Neural progenitor cell (in vitro differentiated cells): ENCODE results near the gene GCFC2. TPM values are rescaled to one million over a fixed set of nuclear protein-coding genes. Genes with fewer than 3 reads are reported as not detected.
"Not testable (repeated sequence)": the region's sequence is repeated elsewhere in the genome, so short reads cannot be mapped to it uniquely, and the experiment has no call there.

Source experiments
- DNase-seq: peaks from one replicate; pipeline ENCODE4 v3.0.0-alpha.2; 2016; ENCODE audit warnings: low spot score
- H2AFZ ChIP-seq: fragments of 200-600 bp; sonication (generic); replicated peaks from 2 replicates; pipeline ENCODE4 v1.6.1; 2016; ENCODE audit warnings: antibody characterized with exemption
- H3F3A ChIP-seq: fragments of 200-600 bp; sonication (generic); 2 replicates; pipeline ENCODE4 v1.6.1; 2016; ENCODE audit warnings: antibody characterized with exemption, low read depth
- H3K27ac ChIP-seq: fragments of 200-600 bp; sonication (generic); 2 replicates; pipeline ENCODE4 v1.5.1; 2016; ENCODE audit warnings: mild to moderate bottlenecking
- H3K27me3 ChIP-seq: fragments of 200-600 bp; sonication (generic); 2 replicates; pipeline ENCODE4 v1.6.1; 2016; ENCODE audit warnings: mild to moderate bottlenecking, moderate library complexity
- H3K36me3 ChIP-seq: fragments of 200-600 bp; sonication (generic); 2 replicates; pipeline ENCODE4 v1.5.1; 2016
- H3K4me1 ChIP-seq: fragments of 200-600 bp; sonication (generic); 2 replicates; pipeline ENCODE4 v1.6.1; 2016; ENCODE audit warnings: mixed run types
- H3K4me2 ChIP-seq: fragments of 200-600 bp; sonication (generic); 2 replicates; pipeline ENCODE4 v1.6.1; 2016
- H3K4me3 ChIP-seq: fragments of 200-600 bp; sonication (generic); 2 replicates; pipeline ENCODE4 v1.5.1; 2016
- H3K79me2 ChIP-seq: fragments of 200-600 bp; sonication (generic); 2 replicates; pipeline ENCODE4 v1.6.1; 2016; ENCODE audit warnings: low read depth
- H3K9ac ChIP-seq: fragments of 200-600 bp; sonication (generic); 2 replicates; pipeline ENCODE4 v1.6.1; 2016
- H3K9me3 ChIP-seq: fragments of 200-600 bp; sonication (generic); 2 replicates; pipeline ENCODE4 v1.5.1; 2016; ENCODE audit warnings: low read depth
- H4K20me1 ChIP-seq: fragments of 200-600 bp; sonication (generic); 2 replicates; pipeline ENCODE4 v1.6.1; 2016; ENCODE audit warnings: low read depth
- H3K27ac Mint-ChIP-seq: 3 replicates; pipeline ENCODE4 v1.8.0; 2021; ENCODE audit warnings: mixed read lengths
- H3K27me3 Mint-ChIP-seq: 2 replicates; pipeline ENCODE4 v1.8.0; 2022; ENCODE audit warnings: low read depth, mild to moderate bottlenecking, inconsistent platforms, moderate library complexity, mixed read lengths; ENCODE audit not compliant: insufficient read depth
- H3K36me3 Mint-ChIP-seq: 3 replicates; pipeline ENCODE4 v1.8.0; 2021; ENCODE audit warnings: mixed read lengths
- H3K4me1 Mint-ChIP-seq: 3 replicates; pipeline ENCODE4 v1.8.0; 2021; ENCODE audit warnings: mixed read lengths
- H3K4me3 Mint-ChIP-seq: 3 replicates; pipeline ENCODE4 v1.8.0; 2021; ENCODE audit warnings: mild to moderate bottlenecking, moderate library complexity, mixed read lengths
- H3K9me3 Mint-ChIP-seq: 3 replicates; pipeline ENCODE4 v1.8.0; 2020; ENCODE audit warnings: mixed read lengths
- EZH2 ChIP-seq: fragments of 200-600 bp; sonication (generic); IDR thresholded peaks from 2 replicates; pipeline ENCODE4 v1.6.1; 2017; ENCODE audit warnings: antibody characterized with exemption, mild to moderate bottlenecking, moderate library complexity
- EZH2phosphoT487 ChIP-seq: fragments of 200-600 bp; sonication (generic); IDR thresholded peaks from 2 replicates; pipeline ENCODE4 v1.6.1; 2017; ENCODE audit warnings: antibody characterized with exemption
- total RNA-seq: library from RNA; depleted of rRNA; stranded (reverse); fragments of >200 nt; gene quantifications from 2 replicates; pipeline ENCODE4 v1.2.3, GENCODE V29; 2015; ENCODE audit warnings: low replicate concordance
- TF ChIP-seq, protein P1 (sequence below): fragments of 200-600 bp; sonication (generic); IDR thresholded peaks from 2 replicates; pipeline ENCODE4 v1.5.1; 2017; ENCODE audit warnings: antibody characterized with exemption, mild to moderate bottlenecking

GCFC2 gene
- total RNA-seq, 1 donor from 2014 or later = 58.4 TPM

DNA sequence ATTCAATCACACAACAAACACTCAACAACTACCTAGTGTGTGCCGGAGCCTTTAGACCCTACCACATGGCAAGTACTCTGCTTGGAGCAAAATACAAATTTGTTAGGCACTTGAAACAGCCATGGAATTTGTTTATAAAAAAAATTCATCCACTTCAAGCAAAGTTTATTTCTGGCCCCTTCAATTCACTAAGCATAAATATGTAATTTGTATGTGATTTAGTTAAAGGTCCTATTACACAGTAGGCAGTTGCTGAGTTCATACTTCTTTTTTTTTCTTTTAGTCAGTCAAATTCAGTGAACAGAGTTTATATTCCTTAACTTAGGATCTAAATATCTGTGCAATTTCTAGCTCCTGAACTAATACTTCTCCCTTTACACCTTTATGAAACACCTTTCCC, 22.5 kb downstream of the GCFC2 start:
- H3K4me3 ChIP-seq = no peak overlapping the region
- no peak overlapping the region for H3K9ac ChIP-seq
- H3K79me2 ChIP-seq = no peaks in the 10 kb centered on the region
- peaks cover 4% of the 10 kb centered on the region for H3K9me3 Mint-ChIP-seq
- H3K36me3 Mint-ChIP-seq = peaks cover 31% of the 10 kb centered on the region
- no peaks in the 10 kb centered on the region for H3K27me3 ChIP-seq
- H3K4me2 ChIP-seq = no peak overlapping the region
- H3K4me3 Mint-ChIP-seq = no peak overlapping the region
- peaks cover 2% of the 10 kb centered on the region for H3K27me3 Mint-ChIP-seq
- no peaks in the 10 kb centered on the region for H3K9me3 ChIP-seq
- no peak overlapping the region for H2AFZ ChIP-seq
- no peaks in the 10 kb centered on the region for H4K20me1 ChIP-seq
- H3K27ac ChIP-seq = no peak overlapping the region
- H3K4me1 Mint-ChIP-seq = no peaks in the 10 kb centered on the region
- no peak for DNase-seq
- no peaks in the 10 kb centered on the region for H3F3A ChIP-seq
- peaks cover 23% of the 10 kb centered on the region for H3K36me3 ChIP-seq
- H3K27ac Mint-ChIP-seq = no peak overlapping the region
- no peaks in the 10 kb centered on the region for H3K4me1 ChIP-seq
- TF ChIP-seq EZH2phosphoT487 (no peak), EZH2 (no peak)
- TF ChIP-seq, protein P1, sequence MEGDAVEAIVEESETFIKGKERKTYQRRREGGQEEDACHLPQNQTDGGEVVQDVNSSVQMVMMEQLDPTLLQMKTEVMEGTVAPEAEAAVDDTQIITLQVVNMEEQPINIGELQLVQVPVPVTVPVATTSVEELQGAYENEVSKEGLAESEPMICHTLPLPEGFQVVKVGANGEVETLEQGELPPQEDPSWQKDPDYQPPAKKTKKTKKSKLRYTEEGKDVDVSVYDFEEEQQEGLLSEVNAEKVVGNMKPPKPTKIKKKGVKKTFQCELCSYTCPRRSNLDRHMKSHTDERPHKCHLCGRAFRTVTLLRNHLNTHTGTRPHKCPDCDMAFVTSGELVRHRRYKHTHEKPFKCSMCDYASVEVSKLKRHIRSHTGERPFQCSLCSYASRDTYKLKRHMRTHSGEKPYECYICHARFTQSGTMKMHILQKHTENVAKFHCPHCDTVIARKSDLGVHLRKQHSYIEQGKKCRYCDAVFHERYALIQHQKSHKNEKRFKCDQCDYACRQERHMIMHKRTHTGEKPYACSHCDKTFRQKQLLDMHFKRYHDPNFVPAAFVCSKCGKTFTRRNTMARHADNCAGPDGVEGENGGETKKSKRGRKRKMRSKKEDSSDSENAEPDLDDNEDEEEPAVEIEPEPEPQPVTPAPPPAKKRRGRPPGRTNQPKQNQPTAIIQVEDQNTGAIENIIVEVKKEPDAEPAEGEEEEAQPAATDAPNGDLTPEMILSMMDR = no peak

DNA sequence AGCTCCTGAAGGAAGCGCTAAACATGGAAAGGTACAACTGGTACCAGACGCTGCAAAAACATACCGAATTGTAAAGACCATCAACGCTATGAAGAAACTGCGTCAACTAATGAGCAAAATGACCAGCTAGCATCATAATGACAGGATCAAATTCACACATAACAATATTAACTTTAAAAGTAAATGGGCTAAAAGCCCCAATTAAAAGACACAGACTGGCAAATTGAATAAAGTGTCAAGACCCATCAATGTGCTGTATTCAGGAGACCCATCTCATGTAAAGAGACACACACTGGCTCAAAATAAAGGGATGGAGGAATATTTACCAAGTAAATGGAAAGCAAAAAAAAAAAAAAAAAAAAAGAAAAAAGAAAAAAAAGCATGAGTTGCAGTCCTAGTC, 27.3 kb downstream of the GCFC2 start:
- not testable (repeated sequence) for H3K4me3 Mint-ChIP-seq, H3F3A ChIP-seq, H3K9me3 Mint-ChIP-seq, H3K79me2 ChIP-seq, H2AFZ ChIP-seq, H3K27ac ChIP-seq, H3K27me3 Mint-ChIP-seq, H3K9ac ChIP-seq, H3K27ac Mint-ChIP-seq, H3K27me3 ChIP-seq, H3K9me3 ChIP-seq, H3K36me3 ChIP-seq, H3K4me3 ChIP-seq, H3K4me1 ChIP-seq, H3K4me2 ChIP-seq, DNase-seq, H4K20me1 ChIP-seq, H3K4me1 Mint-ChIP-seq
- H3K36me3 Mint-ChIP-seq = peaks cover 40% of the 10 kb centered on the region

DNA sequence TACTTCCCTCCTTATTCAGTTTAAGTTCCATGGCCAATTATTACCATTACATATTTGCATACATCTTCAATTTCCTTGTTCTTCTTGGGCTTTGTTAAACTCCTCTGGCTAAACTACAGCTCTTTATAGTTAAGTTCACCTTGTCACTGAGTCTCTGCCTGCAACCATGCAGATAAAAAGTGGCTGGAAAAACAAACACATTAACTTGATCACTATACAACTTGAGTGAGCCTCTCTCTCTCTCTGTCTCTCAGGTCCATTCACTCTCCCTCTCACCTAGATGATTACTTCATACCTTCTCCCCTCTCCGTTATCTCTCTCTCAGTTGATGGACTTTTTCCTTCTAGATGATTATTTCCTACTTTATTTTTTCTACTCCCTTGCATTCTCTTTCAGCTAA, 30.3 kb downstream of the GCFC2 start:
- Histone ChIP-seq H3K4me2 (no peak overlapping the region), H3K9ac (no peak overlapping the region), H3K36me3 (no peaks in the 10 kb centered on the region), H3K27ac (no peak overlapping the region), H3K9me3 (no peaks in the 10 kb centered on the region), H3F3A (no peaks in the 10 kb centered on the region), H3K4me1 (no peaks in the 10 kb centered on the region), H4K20me1 (no peaks in the 10 kb centered on the region), H3K79me2 (no peaks in the 10 kb centered on the region), H3K27me3 (no peaks in the 10 kb centered on the region), H3K4me3 (no peak overlapping the region), H2AFZ (no peak overlapping the region)
- no peaks in the 10 kb centered on the region for H3K4me1 Mint-ChIP-seq
- H3K27me3 Mint-ChIP-seq = no peaks in the 10 kb centered on the region
- H3K9me3 Mint-ChIP-seq = peaks cover 4% of the 10 kb centered on the region
- DNase-seq = no peak
- H3K36me3 Mint-ChIP-seq = peaks cover 42% of the 10 kb centered on the region
- H3K4me3 Mint-ChIP-seq = no peak overlapping the region
- no peak for TF ChIP-seq EZH2phosphoT487
- H3K27ac Mint-ChIP-seq = no peak overlapping the region

DNA sequence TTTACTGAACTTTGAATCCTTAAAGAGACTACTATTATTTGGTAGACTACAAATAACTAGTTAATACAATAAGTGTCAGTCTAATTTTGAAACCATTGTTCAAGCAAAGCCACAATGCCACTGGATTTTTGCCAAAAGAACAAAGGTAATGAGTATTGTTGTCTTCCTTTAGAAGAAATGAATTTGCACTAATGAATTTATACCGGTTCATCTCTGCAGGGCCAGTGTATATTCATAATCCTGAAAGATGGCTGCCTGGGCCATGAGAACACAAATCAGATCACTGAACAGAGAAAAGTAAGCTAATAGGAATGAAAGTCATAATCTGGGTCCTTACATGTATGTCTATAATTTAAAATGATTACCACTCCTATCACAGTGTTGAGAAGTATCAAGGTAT, 31.2 kb downstream of the GCFC2 start:
- DNase-seq = no peak
- H3K9ac ChIP-seq = no peak overlapping the region
- no peaks in the 10 kb centered on the region for H3K4me1 ChIP-seq
- H3K4me1 Mint-ChIP-seq = no peaks in the 10 kb centered on the region
- no peak overlapping the region for H3K27ac Mint-ChIP-seq
- TF ChIP-seq, protein P1 = no peak
- H2AFZ ChIP-seq = no peak overlapping the region
- no peak overlapping the region for H3K4me3 Mint-ChIP-seq
- H3K4me3 ChIP-seq = no peak overlapping the region
- no peak overlapping the region for H3K27ac ChIP-seq
- no peaks in the 10 kb centered on the region for H3F3A ChIP-seq
- no peak overlapping the region for H3K4me2 ChIP-seq
- H3K36me3 ChIP-seq = no peaks in the 10 kb centered on the region
- H3K9me3 Mint-ChIP-seq = peaks cover 4% of the 10 kb centered on the region
- H3K27me3 Mint-ChIP-seq = no peaks in the 10 kb centered on the region
- no peaks in the 10 kb centered on the region for H3K9me3 ChIP-seq
- H4K20me1 ChIP-seq = no peaks in the 10 kb centered on the region
- H3K27me3 ChIP-seq = no peaks in the 10 kb centered on the region
- H3K36me3 Mint-ChIP-seq = peaks cover 36% of the 10 kb centered on the region
- H3K79me2 ChIP-seq = no peaks in the 10 kb centered on the region
